DMS 273 (cell line): ENCODE measurements around the gene RC3H1.
A peak's percentile ranks its signal among the peaks of the same experiment; 100 is the strongest.
"Not testable (repeated sequence)": the region's sequence is repeated elsewhere in the genome, so short reads cannot be mapped to it uniquely, and the experiment has no call there.

Experiments
- DNase-seq: peaks from one replicate; lab custom pipeline; 2025; ENCODE audit not compliant: unreplicated experiment; lab: John Stamatoyannopoulos, UW

RC3H1 gene

DNA sequence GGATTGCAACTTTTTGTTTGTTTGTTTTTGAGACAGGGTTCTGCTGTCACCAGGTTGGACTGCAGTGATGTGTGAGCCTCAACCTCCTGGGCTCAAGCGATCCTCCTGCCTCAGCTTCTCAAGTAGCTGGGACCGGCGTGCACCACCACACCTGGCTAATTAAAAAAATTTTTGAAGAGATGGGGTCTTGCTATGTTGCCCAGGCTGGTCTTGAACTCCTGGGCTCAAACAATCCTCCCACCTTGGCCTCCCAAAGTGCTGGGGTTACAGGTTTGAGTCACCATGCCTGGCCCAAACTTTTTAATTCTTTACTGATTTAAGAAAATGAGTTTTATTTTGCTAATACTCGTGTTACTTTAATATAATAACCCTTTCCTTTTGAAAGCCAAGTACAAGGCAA lies 73.6 kb downstream of the RC3H1 start:
- no peak for DNase-seq

DNA sequence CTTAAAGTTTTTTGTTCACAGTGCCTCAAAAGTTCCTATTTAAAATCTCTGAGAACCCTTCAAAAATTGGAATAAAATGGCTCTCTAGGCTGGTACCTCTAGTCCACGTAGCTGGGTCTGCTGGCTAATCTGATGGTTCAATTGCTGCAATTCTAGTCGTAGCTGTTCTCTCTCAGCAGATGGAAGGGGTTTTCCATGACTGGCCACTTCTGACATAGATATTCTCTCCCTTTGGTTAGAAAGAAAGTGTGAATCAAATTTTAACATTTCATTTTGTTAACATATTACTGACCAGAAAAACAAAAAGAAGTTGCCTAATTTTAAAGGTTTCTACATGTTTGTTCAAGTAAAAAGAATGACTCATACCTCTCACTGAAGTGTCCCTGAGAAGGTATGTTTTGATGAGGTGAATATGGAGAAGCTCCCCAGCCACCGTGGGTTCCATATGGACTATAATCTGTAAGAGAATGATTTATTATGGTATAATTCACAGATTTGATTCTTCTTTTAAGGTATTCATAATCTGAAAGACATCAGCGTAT lies 75.7 kb downstream of the RC3H1 start:
- DNase-seq: no peak

DNA sequence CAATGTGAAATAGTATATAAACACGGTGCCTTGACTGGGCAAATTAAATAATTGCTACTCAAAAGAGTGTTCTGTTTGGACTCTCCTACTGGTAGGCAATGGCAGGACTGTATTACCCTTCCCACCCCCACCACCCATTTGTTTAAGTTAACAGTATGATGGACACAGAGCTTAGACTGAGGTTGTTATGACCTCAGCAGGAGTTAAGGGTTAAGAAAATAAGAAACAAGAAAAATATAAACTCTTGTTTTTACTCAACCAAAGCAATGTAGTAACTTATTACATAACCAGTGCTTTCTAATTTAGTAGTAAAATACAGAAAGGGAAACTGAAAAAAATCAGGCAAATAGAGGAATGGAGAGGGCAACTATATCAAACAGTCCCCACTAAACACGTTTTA lies 85.1 kb downstream of the RC3H1 start:
- no peak for DNase-seq

DNA sequence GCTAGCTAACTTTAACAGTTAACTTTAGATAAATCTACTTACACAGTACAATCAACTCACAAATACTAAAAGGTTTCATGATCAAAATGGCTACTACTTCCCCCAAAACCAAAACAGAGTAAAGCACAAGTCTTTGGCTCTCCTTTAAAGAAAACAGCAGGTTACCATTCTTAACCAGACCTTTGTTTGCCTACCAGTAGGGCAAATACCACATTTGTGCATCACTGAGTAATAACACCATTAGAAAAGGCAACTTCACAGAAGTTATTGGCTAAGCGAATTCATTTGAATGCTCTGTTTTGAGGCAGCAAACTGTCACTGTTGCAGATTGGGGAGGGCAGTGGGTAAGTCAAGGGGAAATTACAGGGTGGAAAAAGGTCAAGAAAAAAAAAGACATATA lies 87.7 kb downstream of the RC3H1 start:
- DNase-seq: no peak

DNA sequence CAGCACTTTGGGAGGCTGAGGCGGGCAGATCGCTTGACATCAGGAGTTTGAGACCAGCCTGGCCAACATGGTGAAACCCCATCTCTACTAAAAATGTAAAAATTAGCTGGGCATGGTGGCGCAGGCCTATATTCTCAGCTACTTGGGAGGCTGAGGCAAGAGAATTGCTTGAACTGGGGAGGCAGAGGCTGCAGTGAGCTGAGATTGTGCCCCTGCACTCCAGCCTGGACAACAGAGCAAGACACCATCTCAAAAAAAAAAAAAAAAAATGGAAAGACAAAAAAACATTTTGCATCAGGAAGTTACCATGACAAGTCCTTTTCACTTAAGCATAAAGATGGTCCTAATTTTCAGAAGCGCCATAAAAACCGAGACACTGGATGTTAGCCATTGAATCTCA lies 91.6 kb downstream of the RC3H1 start:
- not testable (repeated sequence) for DNase-seq

DNA sequence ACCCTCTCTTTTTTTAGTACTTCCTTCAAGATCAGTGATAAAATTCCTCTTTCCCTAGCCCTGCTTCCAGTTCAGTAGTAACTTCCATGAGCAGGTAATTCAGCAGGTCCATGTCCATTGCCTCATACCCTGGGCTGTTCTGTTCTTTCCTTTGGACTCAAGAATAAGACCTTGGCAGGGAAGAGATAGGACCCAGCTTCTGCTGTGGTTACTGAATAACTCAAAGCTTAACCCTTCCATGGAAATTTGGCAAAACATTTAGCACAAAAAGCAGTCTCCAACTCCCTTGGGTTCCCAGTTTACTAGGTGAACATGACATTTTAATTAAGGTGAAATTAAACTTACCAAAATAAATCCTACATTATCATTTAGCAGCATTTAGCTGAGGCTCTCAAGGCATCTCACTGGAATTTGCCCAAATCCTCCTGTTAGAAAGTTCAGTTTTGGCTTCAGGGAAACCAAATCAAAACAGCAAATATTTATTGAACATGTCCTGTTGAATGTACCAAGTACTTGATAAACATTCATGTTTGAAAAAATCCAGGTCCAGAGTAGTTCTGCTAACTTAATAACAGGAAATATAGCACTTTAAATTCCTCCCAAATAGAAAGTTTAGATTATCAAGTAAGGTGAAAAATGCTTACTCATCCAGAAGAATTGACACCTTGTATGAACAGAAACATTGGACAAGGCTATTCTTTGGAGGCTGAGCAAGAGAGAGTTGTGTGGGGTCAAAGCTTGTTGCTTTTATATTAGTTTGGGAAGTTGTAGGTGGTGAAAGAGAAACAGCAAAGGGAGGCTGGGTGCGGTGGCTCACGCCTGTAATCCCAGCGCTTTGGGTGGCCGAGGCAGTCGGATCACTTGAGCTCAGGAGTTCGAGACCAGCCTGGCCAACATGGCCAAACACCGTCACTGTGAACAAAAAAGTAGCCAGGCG lies 96.6 kb downstream of the RC3H1 start:
- DNase-seq: no peak

DNA sequence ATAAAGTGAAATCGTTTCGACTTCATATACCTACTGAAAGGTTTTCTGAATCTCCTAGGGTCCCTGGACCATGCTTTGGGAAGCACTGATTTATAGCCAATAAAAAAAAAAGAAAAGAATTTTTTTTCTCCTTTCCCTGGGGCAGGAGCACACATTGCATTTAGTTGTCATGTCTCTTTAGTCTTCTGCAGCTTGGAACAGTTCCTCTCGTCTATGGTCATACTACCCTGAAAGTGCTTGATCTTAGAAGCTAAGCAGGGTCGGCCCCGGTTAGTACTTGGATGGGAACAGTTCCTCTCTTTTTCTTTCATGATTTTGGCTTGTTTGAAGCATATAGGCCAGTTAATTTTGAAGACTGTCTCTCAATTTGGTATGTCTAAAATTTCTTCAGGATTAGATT lies 101.3 kb downstream of the RC3H1 start:
- no peak for DNase-seq

DNA sequence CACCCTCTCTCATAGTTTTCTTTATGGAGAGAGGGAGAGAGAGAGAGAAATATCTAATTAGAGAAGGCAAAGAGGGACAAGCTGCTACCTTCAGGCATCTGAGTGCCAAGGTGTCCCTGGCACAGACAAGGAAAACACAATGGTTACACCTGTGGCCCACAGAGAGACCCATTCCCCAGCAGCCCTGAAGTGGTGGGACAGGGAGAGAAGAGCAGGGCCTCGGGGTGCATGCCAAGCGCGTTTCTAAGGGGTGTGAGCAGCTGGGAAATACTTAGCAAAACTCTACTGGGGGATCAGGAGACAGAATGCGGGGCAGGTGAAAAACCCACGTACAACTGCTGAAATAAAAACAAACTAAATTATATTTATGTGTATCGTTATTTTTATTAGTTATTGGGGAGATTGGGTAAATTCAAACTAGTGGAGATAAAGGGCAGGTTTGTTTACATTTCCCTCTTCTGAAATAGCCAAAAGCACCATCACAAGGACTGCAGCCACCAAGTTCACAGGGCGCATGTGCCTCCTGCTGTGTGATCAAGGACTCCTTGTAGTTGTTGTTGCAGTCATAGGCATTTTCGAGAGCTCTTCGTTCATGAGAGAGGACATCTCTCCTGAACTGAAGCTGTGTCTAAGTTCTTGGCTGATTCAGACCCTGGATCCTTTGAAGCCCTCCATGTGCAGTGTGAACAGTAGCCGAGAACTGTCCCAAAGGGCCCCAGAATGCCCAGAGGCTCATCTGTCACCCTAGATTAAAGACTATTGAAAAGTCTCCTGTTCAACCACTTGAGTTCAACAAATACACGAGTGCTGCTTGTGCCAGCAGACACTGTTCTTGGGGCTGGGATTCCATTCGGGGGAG lies 104.3 kb downstream of the RC3H1 start:
- no peak for DNase-seq

DNA sequence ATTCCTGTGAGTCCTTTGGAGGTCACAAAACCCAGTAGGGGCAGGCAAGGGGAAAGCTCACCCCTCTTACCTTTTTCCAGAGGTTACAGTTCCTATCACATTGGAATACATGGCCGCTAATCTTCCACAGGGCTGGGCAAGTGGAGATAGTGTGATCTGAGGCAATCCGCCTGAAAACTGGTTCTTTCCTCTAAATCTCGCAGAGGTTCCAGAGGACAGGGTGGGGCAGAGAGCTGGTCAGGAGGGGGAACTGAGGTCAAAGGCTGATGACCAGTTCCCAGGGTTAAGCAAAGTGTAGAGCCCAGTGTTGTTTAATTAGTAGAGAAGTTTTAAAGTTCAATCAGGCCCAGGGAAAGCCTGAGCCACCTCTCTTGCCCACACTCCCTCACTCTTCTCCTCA lies 105.0 kb downstream of the RC3H1 start, which contains the start of gene SERPINC1:
TSS of gene SERPINC1 (minus strand) at position 179 of the 400 bp plus-strand sequence. CDS start at position 111, 68 bp downstream.
- no peak for DNase-seq

DNA sequence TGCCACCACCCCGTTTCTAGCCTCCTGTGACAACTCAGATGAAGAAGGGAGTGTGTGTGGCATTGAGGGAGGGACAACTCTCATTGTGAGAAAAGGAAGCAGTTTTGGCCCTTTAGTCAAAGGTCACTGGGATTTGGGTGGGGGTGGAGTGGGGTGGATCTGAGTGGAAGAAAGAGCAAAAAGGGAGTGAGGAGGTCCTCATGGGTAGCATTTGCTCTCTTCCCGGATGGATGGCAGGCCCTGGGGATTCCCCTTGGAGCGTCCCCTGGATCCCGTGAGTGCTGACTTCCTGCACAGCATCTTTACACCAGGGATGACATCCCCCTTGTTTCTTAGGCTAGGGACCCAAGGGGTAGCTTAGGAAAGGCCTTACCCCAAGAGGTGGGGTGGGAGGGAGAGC lies 105.5 kb downstream of the RC3H1 start:
- DNase-seq: no peak

DNA sequence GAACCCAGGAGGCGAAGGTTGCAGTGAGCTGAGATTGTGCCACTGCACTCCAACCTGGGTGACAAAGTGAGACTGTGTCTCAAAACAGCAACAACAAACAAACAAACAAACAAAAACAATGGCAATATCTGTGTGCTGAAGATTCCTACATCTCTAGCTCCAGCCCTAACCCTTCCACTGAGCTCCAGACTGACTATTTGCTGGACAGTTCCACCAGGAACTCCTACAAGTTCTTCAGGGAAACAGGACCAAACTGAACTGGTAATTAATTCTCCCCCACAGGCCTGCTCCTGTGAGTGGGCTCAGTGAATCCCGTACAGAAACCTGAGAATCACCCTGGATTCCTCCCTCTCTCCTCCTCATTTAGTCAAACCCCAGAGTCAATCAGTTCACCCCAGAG lies 106.6 kb downstream of the RC3H1 start:
- no peak for DNase-seq

DNA sequence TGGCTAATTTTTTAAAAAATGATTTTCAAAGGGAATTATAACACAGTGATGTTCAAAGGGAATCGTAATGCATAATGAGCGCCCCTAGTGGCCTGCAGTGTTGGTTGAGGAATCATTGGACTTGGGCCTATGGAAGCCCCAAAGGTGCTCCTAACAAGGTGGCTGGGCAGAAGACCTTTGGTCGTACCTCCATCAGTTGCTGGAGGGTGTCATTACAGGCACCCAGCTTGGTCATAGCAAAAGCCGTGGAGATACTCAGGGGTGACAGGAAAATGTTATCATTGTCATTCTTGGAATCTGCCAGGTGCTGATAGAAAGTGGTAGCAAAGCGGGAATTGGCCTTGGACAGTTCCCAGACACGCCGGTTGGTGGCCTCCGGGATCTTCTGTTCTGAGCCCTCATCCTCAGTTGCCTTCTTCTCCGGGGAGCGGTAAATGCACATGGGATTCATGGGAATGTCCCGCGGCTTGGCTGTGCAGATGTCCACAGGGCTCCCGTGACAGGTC lies 107.7 kb downstream of the RC3H1 start:
- peak; percentile 73 for DNase-seq

DNA sequence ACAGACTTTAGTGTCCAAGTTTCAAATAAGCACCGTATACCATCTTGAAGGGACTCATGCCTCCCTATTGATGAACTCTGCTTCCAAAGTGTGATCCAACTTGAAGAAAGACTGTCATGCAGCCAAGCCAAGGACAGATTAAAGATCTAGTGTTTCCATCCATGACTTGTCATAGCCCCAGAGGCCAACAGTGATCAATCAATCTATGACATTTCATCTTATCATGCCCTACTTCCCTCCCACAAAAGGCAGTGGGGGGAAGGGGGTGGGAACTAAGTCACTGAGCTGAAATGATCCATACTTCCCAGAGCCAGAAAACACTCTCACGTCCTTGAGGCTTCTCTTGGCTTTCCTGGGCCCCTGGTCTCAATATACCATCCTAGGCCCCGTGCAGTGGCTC lies 109.0 kb downstream of the RC3H1 start:
- DNase-seq: no peak

DNA sequence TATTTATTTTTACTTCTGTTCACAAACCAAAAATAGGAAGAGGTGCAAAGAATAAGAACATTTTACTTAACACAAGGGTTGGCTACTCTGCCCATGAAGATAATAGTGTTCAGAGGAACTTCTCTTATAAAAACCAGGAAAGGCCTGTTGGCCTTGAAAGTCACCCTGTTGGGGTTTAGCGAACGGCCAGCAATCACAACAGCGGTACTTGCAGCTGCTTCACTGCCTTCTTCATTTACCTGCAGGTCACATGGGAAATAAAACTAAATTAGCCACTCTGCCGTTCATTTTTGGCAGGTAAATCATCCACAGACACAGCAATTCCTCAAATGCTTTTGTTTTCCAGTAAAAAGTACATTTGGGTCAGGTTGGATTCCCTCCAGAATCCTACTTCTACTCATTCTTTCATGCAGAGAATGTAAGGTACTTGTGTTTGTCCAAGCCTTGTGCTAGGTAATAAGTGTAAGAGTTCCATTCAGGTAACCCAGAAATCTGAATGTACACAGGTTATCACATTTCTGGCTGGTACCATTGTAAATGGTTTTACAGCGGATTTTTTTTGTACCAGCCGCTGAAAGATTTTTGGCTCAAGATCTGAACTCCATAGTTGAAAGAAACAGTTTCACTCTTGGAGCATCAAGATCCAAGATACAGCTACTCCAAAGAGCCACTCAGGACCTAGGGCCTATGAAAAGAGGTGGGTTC lies 118.2 kb downstream of the RC3H1 start:
- no peak for DNase-seq

DNA sequence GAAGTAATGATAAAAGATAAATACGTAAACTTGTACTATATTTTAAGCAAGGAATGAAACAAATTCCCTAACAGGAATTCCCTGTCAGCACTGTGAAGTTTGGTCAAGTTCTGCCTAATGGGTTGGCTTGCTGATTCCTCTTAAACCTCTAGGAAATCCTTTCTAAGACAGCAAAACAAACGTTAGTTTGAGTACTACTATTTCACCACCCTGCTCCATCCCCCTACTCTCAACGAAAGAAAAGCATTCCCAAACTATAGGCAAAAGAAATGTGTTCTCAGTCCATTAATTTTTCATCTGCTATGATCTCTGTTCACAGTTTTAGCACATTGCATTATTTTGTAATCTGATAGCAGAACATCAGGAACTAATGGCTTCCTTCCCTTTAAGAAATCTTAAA lies 121.2 kb downstream of the RC3H1 start:
- no peak for DNase-seq

DNA sequence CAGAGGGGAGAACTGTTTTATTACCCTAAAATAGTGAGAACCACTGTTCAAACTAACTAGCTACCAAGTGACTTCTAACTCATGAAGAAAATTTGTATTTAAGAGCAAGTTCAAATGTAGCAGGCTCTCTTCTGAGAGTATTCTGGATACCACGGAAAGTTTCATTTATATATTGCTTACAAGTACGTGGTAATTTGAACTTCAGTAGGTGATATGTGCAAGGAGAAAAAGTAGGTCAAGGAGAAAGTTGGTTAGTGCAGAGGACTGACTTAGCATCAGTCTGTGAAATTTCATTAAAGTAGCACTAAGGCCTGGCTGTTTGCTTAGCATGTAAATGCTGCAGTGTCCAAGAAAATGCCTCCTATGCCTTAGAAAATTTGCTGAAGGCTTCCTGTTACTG lies 121.7 kb downstream of the RC3H1 start:
- no peak for DNase-seq

DNA sequence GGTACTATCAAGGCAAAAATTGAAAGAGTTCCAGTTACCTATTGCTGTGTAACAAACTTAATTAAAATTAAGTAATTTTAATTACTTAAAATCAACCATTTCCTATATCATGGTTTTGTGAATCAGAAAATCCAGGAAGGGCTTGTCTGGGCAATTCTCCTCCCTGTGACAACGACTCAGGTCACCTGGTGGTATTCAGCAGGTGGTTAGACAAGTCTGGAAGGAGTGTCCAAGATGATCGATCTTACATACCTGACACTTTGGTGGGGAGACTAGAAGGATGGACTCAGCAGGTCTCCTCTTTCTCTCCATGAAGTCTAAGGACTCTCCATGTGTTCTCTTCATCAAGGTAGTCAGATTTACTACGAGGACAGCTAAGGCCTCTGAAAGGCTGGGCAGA lies 128.0 kb downstream of the RC3H1 start:
- no peak for DNase-seq

DNA sequence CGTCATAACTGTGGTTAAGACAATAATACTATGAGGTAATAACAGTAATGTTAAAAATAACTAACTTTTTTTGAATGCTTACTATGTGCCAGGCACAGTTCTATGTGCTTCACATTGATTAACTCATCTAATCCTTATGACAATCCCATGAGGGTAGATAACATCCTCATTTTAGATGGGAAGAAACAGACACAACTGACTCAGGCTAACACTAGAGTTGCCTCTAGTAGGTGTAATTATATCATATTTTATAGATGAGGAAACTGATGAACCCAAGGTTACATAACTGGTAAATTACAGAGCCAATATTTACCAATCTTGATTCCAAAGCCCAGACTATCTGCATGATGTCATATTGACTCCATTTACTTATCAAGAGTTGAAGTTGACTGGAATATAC lies 128.5 kb downstream of the RC3H1 start:
- no peak for DNase-seq

DNA sequence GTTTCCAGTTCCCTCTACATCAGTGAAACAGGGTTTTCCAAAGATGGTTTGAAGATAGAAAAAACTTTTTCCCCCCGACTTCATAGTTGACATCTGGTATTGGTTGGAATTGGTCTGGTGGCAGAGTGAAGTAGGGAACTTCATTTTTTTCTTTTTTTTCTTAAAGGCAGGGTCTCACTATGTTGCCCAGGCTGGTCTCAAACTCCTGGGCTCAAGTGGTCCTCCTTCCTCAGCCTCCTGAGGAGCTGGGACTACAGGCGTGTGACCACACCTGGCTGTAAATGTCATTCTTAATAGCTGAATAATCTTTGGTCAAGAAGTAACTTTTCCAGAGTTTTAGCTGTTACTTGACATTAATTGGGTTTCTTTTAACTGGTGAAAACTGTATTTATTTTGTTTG lies 132.3 kb downstream of the RC3H1 start:
- DNase-seq: no peak

DNA sequence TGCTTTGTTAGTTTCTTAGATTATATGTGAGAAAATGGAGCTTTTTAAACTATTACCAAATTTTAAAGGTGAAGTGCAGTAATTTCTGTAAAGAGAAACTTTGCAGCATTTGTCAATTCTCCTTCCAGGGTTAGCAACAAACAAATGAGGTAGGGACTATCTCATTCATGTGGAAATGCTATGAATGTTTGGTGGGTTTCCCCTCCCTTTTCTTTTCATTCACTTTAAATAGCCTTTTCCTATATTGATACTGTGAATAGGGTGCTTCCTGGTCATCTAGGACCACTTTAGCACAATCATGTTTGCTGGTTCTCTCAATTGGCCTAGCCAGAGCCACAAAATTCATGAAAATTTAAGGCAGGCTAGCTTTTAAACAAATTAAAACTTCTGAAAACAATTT lies 133.4 kb downstream of the RC3H1 start:
- DNase-seq: no peak

DNA sequence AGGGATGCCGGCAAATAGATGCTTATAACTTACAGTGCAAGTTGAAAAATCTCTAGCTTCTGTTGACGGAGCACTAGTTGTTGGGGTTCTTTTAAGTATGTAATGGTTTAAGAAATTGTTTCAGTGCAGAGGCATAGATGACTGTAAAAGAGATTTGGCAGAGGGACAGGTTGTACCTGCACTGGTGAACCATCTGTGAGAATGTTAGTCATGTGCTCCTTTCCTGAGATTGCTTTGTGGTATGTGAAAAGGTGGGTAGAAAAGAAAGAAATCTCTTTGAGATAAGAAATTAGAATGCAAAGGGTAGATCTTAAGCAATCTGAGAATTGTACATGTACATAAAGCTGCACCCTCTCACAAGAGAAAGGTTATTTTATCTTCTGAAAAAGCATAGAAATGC lies 134.5 kb downstream of the RC3H1 start:
- DNase-seq: no peak
